Erythroblast (primary cell): Measurements from ENCODE around the gene PLCL1.

Source experiments
- DNase-seq, 2 experiments: peaks; one replicate each; lab custom pipeline; 2025; lab: John Stamatoyannopoulos, UW
- GATA1 ChIP-seq: IDR thresholded peaks from 2 replicates; pipeline ENCODE4 v1.6.1; 2011; ENCODE audit warnings: low read depth, mild to moderate bottlenecking, control low read depth, low read length, moderate library complexity
- POLR2A ChIP-seq: IDR thresholded peaks from 2 replicates; pipeline ENCODE4 v1.6.1; 2011; ENCODE audit warnings: mild to moderate bottlenecking, low read length

The PLCL1 gene

GRCh38 chr2:197894751-197895274 lies 90.4 kb downstream of the PLCL1 start:
- no peak for DNase-seq
- no peak for TF ChIP-seq GATA1
- TF ChIP-seq POLR2A = no peak

GRCh38 chr2:197897960-197898678 lies 93.7 kb downstream of the PLCL1 start:
- DNase-seq = no peak
- TF ChIP-seq GATA1 = no peak
- TF ChIP-seq POLR2A = no peak

GRCh38 chr2:197904446-197904845 lies 100.1 kb downstream of the PLCL1 start:
- no peak for DNase-seq
- TF ChIP-seq POLR2A = no peak

- TF ChIP-seq POLR2A = no peak
- no peak for TF ChIP-seq GATA1
- DNase-seq = no peak
Observed at GRCh38 chr2:197908156-197908555, 103.8 kb downstream of the PLCL1 start.

GRCh38 chr2:197908990-197909776 lies 104.8 kb downstream of the PLCL1 start:
- DNase-seq = peak in 1 of 2 experiments; percentile 6
- no peak for TF ChIP-seq GATA1
- TF ChIP-seq POLR2A = no peak

- no peak for DNase-seq
- no peak for TF ChIP-seq POLR2A
- TF ChIP-seq GATA1 = no peak
Observed at GRCh38 chr2:197911667-197912066, 107.3 kb downstream of the PLCL1 start.

GRCh38 chr2:197913084-197913483 lies 108.7 kb downstream of the PLCL1 start:
- no peak for DNase-seq
- TF ChIP-seq GATA1 (no peak), POLR2A (no peak)

GRCh38 chr2:197914778-197915177 lies 110.4 kb downstream of the PLCL1 start:
- no peak for TF ChIP-seq POLR2A
- no peak for TF ChIP-seq GATA1
- DNase-seq = no peak

GRCh38 chr2:197915548-197916265 lies 111.3 kb downstream of the PLCL1 start:
- no peak for DNase-seq
- TF ChIP-seq GATA1 (no peak), POLR2A (no peak)

GRCh38 chr2:197919487-197919886 lies 115.1 kb downstream of the PLCL1 start:
- TF ChIP-seq GATA1 (no peak), POLR2A (no peak)
- no peak for DNase-seq

GRCh38 chr2:197920088-197920487 lies 115.7 kb downstream of the PLCL1 start:
- DNase-seq = no peak
- TF ChIP-seq POLR2A = no peak
- no peak for TF ChIP-seq GATA1

GRCh38 chr2:197920592-197921201 lies 116.3 kb downstream of the PLCL1 start:
- TF ChIP-seq POLR2A = no peak
- TF ChIP-seq GATA1 = no peak
- no peak for DNase-seq

- TF ChIP-seq GATA1 (no peak), POLR2A (no peak)
- no peak for DNase-seq
Observed at GRCh38 chr2:197924483-197924882, 120.1 kb downstream of the PLCL1 start.
